Heart left ventricle (tissue), 13 donors: ENCODE measurements around the gene SPAG9.

Source experiments
- POLR2A ChIP-seq, 2 donors: fragments of 450-650 bp; IDR thresholded peaks; one replicate each; pipeline ENCODE4 v1.6.1; 2017; ENCODE audit warnings: antibody characterized with exemption in 2 of 2, mild to moderate bottlenecking in 2 of 2, moderate library complexity in 2 of 2
- TF ChIP-seq, protein P1 (sequence below), 12 donors: fragments of 200-600 bp; sonication (generic) in 4 of 12; IDR thresholded peaks; one replicate each; pipeline versions ENCODE4 v1.5.0 to v1.8.0; 2018 to 2022; ENCODE audit warnings: antibody characterized with exemption in 12 of 12, mild to moderate bottlenecking in 5 of 12
- donor health status: ischemic (EF 13 %, LVEDD 7.1; RV severe dilation, severe dysfunction).
- donor health status: DM: no; HTN: yes; CAD: no.
- donor health status: DM: no; HTN: no; CAD: no.
- donor health status: ischemic (EF 25% LVEDD 6.9; RV normal size, moderate dysfunction).
- donor health status: ischemic (EF 25% LVEDD 5.7; RV mildly dilated, moderate dysfunction).
- donor health status: ischemic (EF 35%, LVEDD 5.7; RV mildly dilated, moderate dysfunction).
- donor health status: nonischemic (EF 11% LVEDD 7.7; RV severe dilation, severe dysfunction).
- donor health status: DM: yes; HTN: yes; CAD: no.
- donor health status: PGD.
- donor health status: ischemic (EF 29% LVEDD 5.4; RV normal size, mild dysfunction).
- donor health status: nonischemic (EF 23%, LVEDD 6.1; RV moderate dilation, normal function).

DNA sequence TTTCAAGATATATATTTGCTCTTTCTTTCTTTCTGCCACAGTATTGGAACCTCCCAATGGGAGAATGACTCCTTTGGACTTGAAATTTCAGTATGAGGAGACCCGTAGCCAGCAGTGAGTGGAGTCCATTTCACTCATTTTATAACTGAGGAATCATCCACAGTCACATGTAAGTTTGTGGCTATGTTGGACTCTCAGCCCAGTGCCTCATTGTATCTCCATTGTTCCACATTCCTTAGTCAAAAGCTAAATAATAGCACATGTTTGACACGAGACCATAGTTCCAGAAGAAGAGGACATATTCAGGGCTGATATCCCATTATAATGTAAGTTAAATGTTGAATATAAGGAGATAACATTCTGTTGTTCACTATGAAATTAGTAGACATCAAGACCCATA, 12.7 kb upstream of the SPAG9 start:
- no peak for TF ChIP-seq POLR2A (IDR thresholded peaks at IDR 0.05)
- TF ChIP-seq, protein P1, sequence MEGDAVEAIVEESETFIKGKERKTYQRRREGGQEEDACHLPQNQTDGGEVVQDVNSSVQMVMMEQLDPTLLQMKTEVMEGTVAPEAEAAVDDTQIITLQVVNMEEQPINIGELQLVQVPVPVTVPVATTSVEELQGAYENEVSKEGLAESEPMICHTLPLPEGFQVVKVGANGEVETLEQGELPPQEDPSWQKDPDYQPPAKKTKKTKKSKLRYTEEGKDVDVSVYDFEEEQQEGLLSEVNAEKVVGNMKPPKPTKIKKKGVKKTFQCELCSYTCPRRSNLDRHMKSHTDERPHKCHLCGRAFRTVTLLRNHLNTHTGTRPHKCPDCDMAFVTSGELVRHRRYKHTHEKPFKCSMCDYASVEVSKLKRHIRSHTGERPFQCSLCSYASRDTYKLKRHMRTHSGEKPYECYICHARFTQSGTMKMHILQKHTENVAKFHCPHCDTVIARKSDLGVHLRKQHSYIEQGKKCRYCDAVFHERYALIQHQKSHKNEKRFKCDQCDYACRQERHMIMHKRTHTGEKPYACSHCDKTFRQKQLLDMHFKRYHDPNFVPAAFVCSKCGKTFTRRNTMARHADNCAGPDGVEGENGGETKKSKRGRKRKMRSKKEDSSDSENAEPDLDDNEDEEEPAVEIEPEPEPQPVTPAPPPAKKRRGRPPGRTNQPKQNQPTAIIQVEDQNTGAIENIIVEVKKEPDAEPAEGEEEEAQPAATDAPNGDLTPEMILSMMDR (IDR thresholded peaks at IDR 0.05): no peak
